DMS53 (cell line): ENCODE data around the gene SKAP1.

Experiments used
- DNase-seq: peaks from one replicate; lab custom pipeline; 2025; lab: John Stamatoyannopoulos, UW

Gene SKAP1

GRCh38 chr17:48107137-48108055, 322.6 kb downstream of the SKAP1 start, which contains the start of gene SNX11:
Gene SNX11, plus strand, starts transcription at chr17:48107766. Its CDS starts 4,278 bp downstream, at chr17:48112044.
- peak; percentile 99 for DNase-seq

- no peak for DNase-seq
Measured at GRCh38 chr17:48106802-48107136, 323.2 kb downstream of the SKAP1 start.

- no peak for DNase-seq
Measured at GRCh38 chr17:48104440-48104839, 325.6 kb downstream of the SKAP1 start.

- peak; percentile 43 for DNase-seq
Measured at GRCh38 chr17:48102798-48103715, 327.0 kb downstream of the SKAP1 start.

- no peak for DNase-seq
Measured at GRCh38 chr17:48102043-48102750, 327.8 kb downstream of the SKAP1 start.

- DNase-seq = peak; percentile 100
Measured at GRCh38 chr17:48101012-48101720, 328.8 kb downstream of the SKAP1 start, which contains the start of gene CBX1. Gene CBX1, minus strand, starts transcription at chr17:48101478. Its CDS starts 24,474 bp downstream, at chr17:48077004.

GRCh38 chr17:48100591-48101011, 329.4 kb downstream of the SKAP1 start:
- DNase-seq = peak; percentile 83

- DNase-seq = no peak
Measured at GRCh38 chr17:48100160-48100559, 329.9 kb downstream of the SKAP1 start.

GRCh38 chr17:48095611-48096010, 334.4 kb downstream of the SKAP1 start:
- DNase-seq = no peak

- DNase-seq = no peak
Measured at GRCh38 chr17:48093341-48094045, 336.5 kb downstream of the SKAP1 start.

- no peak for DNase-seq
Measured at GRCh38 chr17:48084932-48085331, 345.1 kb downstream of the SKAP1 start.
